ENCODE data around the gene SCRT2.

Gene SCRT2

DNA sequence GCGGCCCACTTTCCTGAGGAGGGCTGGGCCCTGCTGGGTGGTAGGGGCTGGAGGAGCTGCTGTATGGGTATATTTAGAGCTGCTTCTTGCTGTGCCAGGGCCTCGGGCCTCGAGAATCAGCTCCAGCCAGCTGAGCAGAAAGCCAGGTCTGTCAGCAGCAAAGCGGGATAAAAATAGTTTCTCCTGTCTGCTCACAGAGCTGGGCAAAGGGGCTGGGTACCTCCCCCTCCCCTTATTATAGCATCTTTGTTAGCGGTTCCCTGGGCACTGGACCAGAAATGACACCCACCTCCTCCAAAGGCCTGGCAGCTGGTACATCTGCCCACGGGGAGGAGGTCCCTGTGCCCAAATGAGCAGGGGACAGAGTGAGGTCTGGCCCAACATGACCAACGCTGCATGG is 6.0 kb downstream of the SCRT2 start:
- peaks cover 88% of the 10 kb centered on the region for H3K27me3 Mint-ChIP-seq
- H3K4me1 Mint-ChIP-seq (ENCODE audit: low read depth) = no peaks in the 10 kb centered on the region
- no peaks in the 10 kb centered on the region for H3K36me3 Mint-ChIP-seq (ENCODE audit: low read depth)
- no peak for DNase-seq
- H3K27ac Mint-ChIP-seq = no peak overlapping the region
- H3K4me3 Mint-ChIP-seq = no peak overlapping the region
- no peaks in the 10 kb centered on the region for H3K9me3 Mint-ChIP-seq

DNA sequence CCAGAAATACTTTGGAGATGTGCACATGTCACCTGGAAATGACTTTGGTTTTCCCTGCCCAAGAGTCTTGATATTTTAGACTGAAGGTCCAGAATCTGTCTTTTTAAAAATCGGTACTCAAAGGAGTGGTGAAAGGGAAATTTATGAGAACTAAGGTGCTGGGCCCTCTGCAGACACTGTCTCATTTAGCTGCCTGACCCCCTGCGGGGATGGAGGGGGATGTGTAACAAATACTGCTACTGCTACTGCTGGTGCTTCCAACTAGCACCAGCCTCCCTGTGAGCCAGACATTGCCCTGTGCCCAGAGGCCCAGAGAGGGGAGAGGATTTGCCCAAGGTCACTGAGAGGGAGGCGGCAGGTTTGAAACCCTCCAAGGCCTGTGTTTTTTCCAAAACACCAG is 7.0 kb downstream of the SCRT2 start:
- DNase-seq = no peak
- H3K9me3 Mint-ChIP-seq = no peaks in the 10 kb centered on the region
- peaks cover 83% of the 10 kb centered on the region for H3K27me3 Mint-ChIP-seq
- H3K36me3 Mint-ChIP-seq (ENCODE audit: low read depth) = no peaks in the 10 kb centered on the region
- H3K4me3 Mint-ChIP-seq = no peak overlapping the region
- peaks cover 1% of the 10 kb centered on the region for H3K4me1 Mint-ChIP-seq (ENCODE audit: low read depth)
- H3K27ac Mint-ChIP-seq = no peak overlapping the region

DNA sequence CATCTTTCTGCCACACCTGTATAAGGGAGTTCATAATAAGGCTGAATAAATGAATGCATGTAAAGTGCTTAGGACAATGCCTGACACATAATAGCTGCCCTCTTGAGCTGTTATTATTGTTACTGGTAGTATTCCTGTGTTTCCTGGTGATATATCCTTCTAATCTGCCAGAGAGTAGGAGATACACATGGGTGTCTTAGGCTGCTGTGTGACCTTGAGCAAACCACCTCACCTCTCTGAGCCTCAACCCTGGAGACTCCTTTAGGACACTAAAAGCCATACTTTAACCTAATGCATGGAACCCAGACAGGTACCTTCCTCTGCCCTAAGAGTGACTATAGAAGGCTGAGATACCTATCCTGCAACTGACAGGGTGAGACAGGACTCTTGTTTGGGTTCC is 7.6 kb downstream of the SCRT2 start:
- peaks cover 3% of the 10 kb centered on the region for H3K4me1 Mint-ChIP-seq (ENCODE audit: low read depth)
- H3K27ac Mint-ChIP-seq = no peak overlapping the region
- H3K4me3 Mint-ChIP-seq = no peak overlapping the region
- DNase-seq = no peak
- no peaks in the 10 kb centered on the region for H3K36me3 Mint-ChIP-seq (ENCODE audit: low read depth)
- no peaks in the 10 kb centered on the region for H3K9me3 Mint-ChIP-seq
- peaks cover 83% of the 10 kb centered on the region for H3K27me3 Mint-ChIP-seq

DNA sequence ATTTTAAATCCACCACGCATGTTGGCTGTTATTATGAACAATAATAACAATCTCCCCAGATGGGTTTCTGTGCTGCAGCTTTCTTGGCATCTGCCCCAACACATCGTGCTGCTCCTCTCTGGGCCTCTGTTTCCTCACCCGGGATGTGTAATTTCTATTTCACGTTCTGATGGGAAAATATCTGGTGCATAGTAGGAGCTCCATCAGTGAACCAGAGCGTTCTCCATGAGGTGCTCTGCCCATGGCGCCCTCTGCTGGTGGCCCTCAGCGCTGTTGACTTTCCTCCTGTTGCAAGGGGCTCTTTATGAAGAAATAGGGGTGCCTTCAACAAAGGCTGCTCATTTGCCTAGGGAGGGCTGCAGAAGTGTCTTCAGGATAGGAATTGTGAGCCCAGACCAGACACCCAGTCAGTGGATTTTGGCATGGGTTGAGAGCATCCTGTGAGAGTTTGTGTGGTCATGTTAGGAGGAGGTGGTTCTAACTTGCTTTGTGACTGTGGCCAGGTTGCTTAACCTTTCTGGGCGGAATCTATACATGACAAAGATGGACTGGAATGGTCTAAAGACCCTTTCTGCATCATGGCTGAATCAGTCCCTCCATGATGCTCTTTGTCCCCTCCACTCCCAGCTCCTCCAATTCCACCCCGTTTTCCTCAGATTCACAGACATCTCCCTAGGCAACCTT is 8.1 kb downstream of the SCRT2 start:
- Mint-ChIP-seq H3K9me3 (no peaks in the 10 kb centered on the region), H3K27me3 (peaks cover 83% of the 10 kb centered on the region), H3K27ac (no peak overlapping the region), H3K4me1 (ENCODE audit: low read depth) (peaks cover 6% of the 10 kb centered on the region), H3K36me3 (ENCODE audit: low read depth) (no peaks in the 10 kb centered on the region), H3K4me3 (no peak overlapping the region)
- DNase-seq = peak; percentile 70

DNA sequence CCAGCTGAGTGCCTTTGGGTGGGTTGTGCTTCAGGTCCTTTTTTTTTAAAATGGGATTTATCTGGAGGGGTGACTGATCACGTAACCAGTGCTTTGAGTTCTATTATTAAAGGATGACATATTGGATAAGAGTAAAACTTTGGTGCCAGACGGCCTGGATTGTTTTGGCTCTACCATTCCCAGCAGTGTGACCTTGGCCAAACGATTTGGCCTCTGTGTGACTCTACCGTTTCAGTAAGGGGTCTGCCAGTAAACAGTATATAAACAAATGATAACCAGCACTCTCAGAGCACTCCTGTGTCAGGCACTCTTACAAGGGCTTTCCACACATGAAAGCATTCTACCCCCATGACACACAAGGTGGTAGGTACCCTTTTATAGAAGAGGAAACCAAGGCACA is 8.7 kb downstream of the SCRT2 start:
- peaks cover 83% of the 10 kb centered on the region for H3K27me3 Mint-ChIP-seq

DNA sequence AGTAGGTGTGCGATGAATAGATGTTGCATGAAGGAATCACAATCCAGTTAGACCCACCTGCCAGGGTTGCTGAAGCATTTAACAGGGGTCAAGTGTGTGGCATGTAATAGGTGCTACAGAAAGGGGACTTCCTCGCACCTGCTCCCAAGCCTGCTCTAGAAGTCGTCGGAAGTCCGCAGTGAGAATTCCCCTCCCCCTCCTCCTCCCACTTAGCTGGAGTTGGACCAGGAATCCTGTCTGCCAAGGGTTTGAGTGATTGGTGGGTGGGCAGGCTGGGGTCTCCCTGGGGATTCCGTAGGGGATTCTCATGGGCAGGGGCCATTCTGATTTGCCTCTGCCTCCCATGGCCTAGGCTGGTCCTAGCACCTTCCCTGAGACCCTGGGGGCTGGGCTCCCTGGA is 10.3 kb downstream of the SCRT2 start:
- Mint-ChIP-seq H3K27me3 (peaks cover 84% of the 10 kb centered on the region), H3K27ac (no peak overlapping the region), H3K9me3 (no peaks in the 10 kb centered on the region), H3K4me1 (ENCODE audit: low read depth) (peaks cover 15% of the 10 kb centered on the region), H3K36me3 (ENCODE audit: low read depth) (no peaks in the 10 kb centered on the region), H3K4me3 (no peak overlapping the region)
- DNase-seq = no peak

More for the DNA sequence above, 8.7 kb downstream of the SCRT2 start:
- Mint-ChIP-seq H3K9me3 (no peaks in the 10 kb centered on the region), H3K36me3 (ENCODE audit: low read depth) (no peaks in the 10 kb centered on the region), H3K27ac (no peak overlapping the region), H3K4me3 (no peak overlapping the region), H3K4me1 (ENCODE audit: low read depth) (peaks cover 6% of the 10 kb centered on the region)
- DNase-seq = no peak

DNA sequence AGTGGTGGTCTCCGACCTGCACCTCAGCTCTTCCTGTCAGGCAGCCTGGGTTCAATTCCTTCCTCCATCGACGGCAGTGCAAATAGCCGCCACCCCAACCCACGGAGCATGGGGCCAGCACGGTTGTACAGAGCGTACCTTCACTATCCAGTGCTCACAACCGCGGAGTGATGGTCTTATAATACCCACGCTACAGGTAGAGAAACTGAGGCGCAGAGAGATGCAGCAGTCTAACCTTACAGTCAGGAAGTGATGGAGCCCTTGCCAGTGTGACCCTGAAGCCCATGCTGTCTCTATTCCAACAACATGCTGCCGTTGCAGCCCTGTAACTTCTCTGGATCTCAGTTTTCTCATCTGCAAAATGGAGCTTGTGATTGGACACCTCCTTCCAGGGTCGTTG is 11.0 kb downstream of the SCRT2 start:
- H3K27me3 Mint-ChIP-seq = peaks cover 83% of the 10 kb centered on the region
- no peaks in the 10 kb centered on the region for H3K36me3 Mint-ChIP-seq (ENCODE audit: low read depth)
- no peaks in the 10 kb centered on the region for H3K9me3 Mint-ChIP-seq
- DNase-seq = no peak
- H3K27ac Mint-ChIP-seq = no peak overlapping the region
- peaks cover 15% of the 10 kb centered on the region for H3K4me1 Mint-ChIP-seq (ENCODE audit: low read depth)
- no peak overlapping the region for H3K4me3 Mint-ChIP-seq

DNA sequence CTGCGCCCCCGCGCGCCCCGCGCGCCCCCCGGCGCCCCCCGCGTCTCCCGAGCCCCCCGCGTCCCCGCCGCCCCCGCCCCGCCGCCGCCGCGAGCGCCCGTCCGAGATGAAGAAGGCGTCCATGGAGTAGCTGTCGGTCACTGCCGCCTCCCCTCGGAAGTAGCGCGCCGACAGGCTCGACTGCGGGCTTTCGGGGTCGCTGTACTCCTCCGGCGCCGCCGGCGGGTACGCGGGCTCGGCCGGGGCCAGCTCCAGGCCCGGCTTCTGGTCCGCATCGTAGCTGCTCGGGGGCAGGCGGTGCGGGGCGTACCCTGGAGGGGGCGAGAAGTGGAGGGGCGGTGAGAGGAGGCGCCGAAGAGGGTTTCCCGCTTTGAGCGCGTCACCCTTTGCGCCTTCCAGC is 11.5 kb downstream of the SCRT2 start:
- no peaks in the 10 kb centered on the region for H3K9me3 Mint-ChIP-seq
- no peak overlapping the region for H3K4me3 Mint-ChIP-seq
- peaks cover 87% of the 10 kb centered on the region for H3K27me3 Mint-ChIP-seq
- H3K27ac Mint-ChIP-seq = no peak overlapping the region
- H3K36me3 Mint-ChIP-seq (ENCODE audit: low read depth) = no peaks in the 10 kb centered on the region
- DNase-seq = no peak
- peaks cover 15% of the 10 kb centered on the region for H3K4me1 Mint-ChIP-seq (ENCODE audit: low read depth)

DNA sequence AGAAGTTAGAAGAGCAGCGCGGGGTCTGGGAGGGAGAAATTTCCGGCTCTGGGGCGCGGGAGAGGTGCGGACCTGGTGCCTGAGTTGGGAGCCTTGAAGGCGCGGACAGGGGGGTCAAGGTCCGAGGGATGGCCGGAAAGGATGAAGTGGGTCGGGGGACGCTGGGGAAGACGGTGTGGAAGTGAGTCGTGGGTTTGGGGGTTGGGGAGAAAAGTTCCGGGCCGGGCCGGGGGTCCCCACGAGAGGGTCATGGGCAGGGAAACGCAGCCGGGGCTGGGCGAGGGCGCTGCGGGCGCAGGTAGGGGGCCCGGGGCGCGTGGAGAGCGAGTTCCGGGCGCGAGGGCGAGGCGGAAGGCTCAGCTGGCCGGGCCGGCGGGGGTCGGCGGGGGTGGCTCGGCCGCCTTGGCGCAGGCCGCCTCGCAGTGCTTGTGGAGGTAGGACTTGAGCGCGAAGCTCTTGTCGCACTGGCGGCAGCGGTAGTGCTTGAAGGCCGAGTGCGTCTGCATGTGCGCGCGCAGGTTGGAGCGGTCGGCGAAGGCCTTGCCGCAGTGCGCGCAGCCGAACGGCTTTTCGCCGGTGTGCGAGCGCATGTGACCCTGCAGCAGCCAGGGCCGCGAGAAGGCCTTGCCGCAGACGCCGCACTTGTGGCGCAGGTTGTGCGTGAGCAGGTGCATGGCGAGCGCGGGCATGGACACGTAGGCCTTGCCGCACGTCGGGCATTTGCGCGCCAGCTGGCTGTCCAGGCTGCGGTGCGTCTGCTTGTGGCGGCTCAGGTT is 12.1 kb downstream of the SCRT2 start:
- no peak overlapping the region for H3K4me3 Mint-ChIP-seq
- DNase-seq = no peak

DNA sequence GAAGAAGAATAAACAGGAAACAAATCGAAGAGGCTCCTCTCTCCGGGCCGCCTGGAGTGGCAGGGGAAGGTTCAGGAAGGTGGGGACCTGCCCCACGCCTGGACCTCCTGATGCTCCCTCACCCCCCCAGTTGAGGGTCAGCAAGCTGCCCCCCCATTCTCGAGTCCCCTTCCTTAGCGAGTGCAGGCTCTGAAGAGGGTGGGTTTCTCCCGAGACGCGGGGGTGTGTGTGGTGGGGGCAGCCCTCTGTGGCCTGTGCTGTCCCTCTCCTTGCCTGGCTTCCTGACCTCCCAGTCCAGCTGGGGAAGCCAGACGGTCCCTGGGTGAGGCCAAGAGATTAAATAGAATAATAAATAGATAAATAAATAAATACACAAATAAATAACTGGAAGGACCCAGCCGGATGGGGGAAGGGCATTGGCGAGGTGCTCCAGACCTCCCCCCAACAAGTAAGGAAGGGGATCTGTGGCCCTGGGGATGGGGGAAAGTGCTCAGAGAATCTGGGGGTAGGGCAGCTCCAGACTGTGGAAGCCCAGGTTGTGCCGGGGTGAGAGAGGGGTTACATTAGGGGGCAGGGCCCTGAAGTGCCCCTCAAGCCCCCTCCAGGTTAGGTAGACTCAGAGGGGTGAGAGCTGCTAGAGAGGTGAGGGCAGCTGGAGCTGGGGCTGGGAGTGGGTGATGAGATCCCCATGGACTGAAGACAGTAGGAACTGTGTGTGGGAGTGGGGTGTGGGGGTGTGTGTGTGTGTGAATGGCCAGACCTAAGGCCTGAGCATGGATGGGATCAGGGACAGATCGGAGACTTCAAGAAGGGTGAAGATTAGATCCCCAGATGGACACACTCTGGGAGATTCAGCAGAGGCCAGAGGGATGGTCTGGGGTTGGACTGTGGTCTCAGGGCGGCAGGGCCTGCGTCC is 13.1 kb downstream of the SCRT2 start:
- Mint-ChIP-seq H3K27ac (peak overlapping the region; percentile 22), H3K9me3 (no peaks in the 10 kb centered on the region), H3K27me3 (peaks cover 87% of the 10 kb centered on the region), H3K36me3 (ENCODE audit: low read depth) (no peaks in the 10 kb centered on the region), H3K4me1 (ENCODE audit: low read depth) (peaks cover 15% of the 10 kb centered on the region), H3K4me3 (no peak overlapping the region)
- no peak for DNase-seq

More for the DNA sequence above, 12.1 kb downstream of the SCRT2 start:
- peaks cover 15% of the 10 kb centered on the region for H3K4me1 Mint-ChIP-seq (ENCODE audit: low read depth)
- H3K9me3 Mint-ChIP-seq = no peaks in the 10 kb centered on the region
- H3K36me3 Mint-ChIP-seq (ENCODE audit: low read depth) = no peaks in the 10 kb centered on the region
- peaks cover 88% of the 10 kb centered on the region for H3K27me3 Mint-ChIP-seq
- H3K27ac Mint-ChIP-seq = peak overlapping the region; percentile 22

DNA sequence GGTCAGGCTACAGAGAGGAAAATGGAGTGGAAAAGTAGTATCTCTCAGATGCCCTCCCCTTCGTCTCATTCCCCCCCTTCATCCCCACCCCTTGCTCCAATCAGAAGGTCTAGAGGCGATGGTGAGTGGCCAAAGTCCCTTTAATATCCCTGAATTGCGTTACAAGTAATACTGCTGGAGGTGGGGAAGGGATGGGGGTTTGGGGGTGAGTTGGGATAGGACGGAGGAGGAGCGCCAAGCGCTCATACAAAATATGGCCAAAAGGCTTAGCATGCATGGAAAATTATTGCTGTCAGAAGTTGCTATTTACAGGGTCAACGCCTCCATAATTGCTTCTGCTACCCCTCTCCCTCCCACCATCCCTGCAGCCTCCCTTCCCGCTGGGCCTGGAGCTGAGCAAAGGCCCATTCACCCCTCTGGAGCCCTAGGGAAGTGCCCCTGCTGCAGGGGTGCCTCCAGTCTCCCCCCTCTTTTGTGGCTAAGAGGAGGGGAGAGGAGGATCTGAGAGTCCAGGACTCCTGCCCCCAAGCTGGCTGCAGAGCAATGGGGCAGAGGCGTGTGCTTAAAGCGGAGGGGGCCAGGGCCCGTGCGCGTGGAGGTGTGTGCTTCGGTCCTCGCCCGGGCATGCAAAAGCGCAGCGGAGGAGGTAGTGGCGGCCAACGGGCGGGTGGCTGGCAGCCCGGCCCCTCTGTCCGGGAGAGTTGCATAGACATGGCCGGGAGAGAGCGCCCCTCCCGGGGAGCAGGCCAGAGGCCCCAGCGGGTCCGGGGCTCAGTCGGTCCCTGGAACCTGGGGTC is 13.9 kb downstream of the SCRT2 start:
- no peak for DNase-seq
- H3K36me3 Mint-ChIP-seq (ENCODE audit: low read depth) = no peaks in the 10 kb centered on the region
- H3K9me3 Mint-ChIP-seq = no peaks in the 10 kb centered on the region
- no peak overlapping the region for H3K27ac Mint-ChIP-seq
- peaks cover 15% of the 10 kb centered on the region for H3K4me1 Mint-ChIP-seq (ENCODE audit: low read depth)
- H3K4me3 Mint-ChIP-seq = no peak overlapping the region
- peaks cover 82% of the 10 kb centered on the region for H3K27me3 Mint-ChIP-seq

DNA sequence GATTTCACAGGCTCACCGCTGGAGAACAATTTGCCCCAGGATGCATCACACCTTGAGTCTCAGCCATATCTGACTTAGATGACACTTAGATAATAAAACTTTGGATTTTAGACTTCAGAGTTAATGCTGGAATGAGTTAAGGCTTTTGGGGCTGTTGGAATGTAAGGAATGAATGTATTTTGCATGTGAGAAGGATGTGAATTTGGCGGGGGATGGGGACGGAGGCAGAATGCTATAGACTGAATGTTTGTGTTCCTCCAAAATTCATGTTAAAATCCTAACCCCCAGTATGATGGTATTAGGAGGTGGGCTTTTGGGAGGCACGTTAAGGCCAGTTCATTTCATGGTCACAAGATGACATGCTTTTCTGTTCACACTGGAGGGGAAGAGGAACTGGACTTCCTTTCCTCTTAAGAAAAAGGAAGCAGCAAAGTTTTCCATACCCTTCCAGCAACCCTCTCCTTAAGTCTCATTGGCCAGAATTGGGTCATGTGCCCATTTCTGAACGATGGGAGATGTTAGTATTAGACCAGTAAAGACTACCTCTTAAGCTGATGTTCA is 16.8 kb downstream of the SCRT2 start:
- no peak for DNase-seq
- no peak overlapping the region for H3K4me3 Mint-ChIP-seq
- no peak overlapping the region for H3K27ac Mint-ChIP-seq
- H3K27me3 Mint-ChIP-seq = peaks cover 64% of the 10 kb centered on the region
- no peaks in the 10 kb centered on the region for H3K36me3 Mint-ChIP-seq (ENCODE audit: low read depth)
- no peaks in the 10 kb centered on the region for H3K9me3 Mint-ChIP-seq
- peaks cover 22% of the 10 kb centered on the region for H3K4me1 Mint-ChIP-seq (ENCODE audit: low read depth)

DNA sequence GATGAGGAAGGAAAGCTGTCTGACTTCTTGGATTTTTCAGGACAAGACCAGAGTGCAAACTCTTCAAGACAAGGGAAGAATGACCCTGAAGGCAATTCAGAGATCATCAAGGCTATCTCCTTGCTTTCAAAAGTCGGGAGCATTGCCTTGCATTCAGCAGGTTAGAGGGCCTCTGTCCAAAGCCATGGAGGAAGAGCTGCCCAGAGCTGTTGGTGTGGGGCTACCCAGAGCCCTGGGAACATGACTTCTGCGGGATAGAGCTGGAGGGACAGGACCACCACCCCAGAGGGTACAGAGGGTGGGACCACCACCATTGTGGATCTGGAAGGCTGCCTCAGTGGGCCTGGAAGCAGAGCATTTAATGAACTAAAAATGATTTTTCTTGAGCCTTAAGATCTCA is 17.4 kb downstream of the SCRT2 start:
- DNase-seq = no peak
- Mint-ChIP-seq H3K27ac (no peak overlapping the region), H3K4me1 (ENCODE audit: low read depth) (peaks cover 26% of the 10 kb centered on the region), H3K4me3 (no peak overlapping the region), H3K9me3 (no peaks in the 10 kb centered on the region), H3K27me3 (peaks cover 58% of the 10 kb centered on the region), H3K36me3 (ENCODE audit: low read depth) (no peaks in the 10 kb centered on the region)
